Bone marrow (tissue), 2 donors: ENCODE measurements around the gene PRKN.
A peak's percentile ranks its signal among the peaks of the same experiment; 100 is the strongest.

ENCODE experiments used
- DNase-seq, 2 donors: peaks; one replicate each; lab custom pipeline; 2025; lab: John Stamatoyannopoulos, UW

The PRKN gene

GRCh38 chr6:161414180-161414579 is 1313.4 kb downstream of the PRKN start:
- no peak for DNase-seq

- DNase-seq: no peak
Measured at GRCh38 chr6:161413355-161413771, 1314.2 kb downstream of the PRKN start.

- no peak for DNase-seq
Measured at GRCh38 chr6:161412795-161413194, 1314.8 kb downstream of the PRKN start.

- no peak for DNase-seq
Measured at GRCh38 chr6:161411265-161411944, 1316.2 kb downstream of the PRKN start.

- DNase-seq: no peak
Measured at GRCh38 chr6:161410736-161411135, 1316.8 kb downstream of the PRKN start.

- no peak for DNase-seq
Measured at GRCh38 chr6:161410076-161410475, 1317.5 kb downstream of the PRKN start.

- no peak for DNase-seq
Measured at GRCh38 chr6:161409353-161409752, 1318.2 kb downstream of the PRKN start.

- DNase-seq: no peak
Measured at GRCh38 chr6:161408041-161408440, 1319.5 kb downstream of the PRKN start.

- no peak for DNase-seq
Measured at GRCh38 chr6:161407581-161407980, 1320.0 kb downstream of the PRKN start.

- no peak for DNase-seq
Measured at GRCh38 chr6:161407115-161407514, 1320.5 kb downstream of the PRKN start.

GRCh38 chr6:161406646-161407045 is 1320.9 kb downstream of the PRKN start:
- DNase-seq: no peak

GRCh38 chr6:161405418-161405817 is 1322.1 kb downstream of the PRKN start:
- DNase-seq: no peak

- DNase-seq: no peak
Measured at GRCh38 chr6:161403717-161404116, 1323.8 kb downstream of the PRKN start.

- DNase-seq: no peak
Measured at GRCh38 chr6:161401587-161402309, 1325.8 kb downstream of the PRKN start.

GRCh38 chr6:161400671-161401070 is 1326.9 kb downstream of the PRKN start:
- no peak for DNase-seq

- no peak for DNase-seq
Measured at GRCh38 chr6:161396539-161396938, 1331.0 kb downstream of the PRKN start.

- no peak for DNase-seq
Measured at GRCh38 chr6:161395716-161396231, 1331.8 kb downstream of the PRKN start.

- DNase-seq: no peak
Measured at GRCh38 chr6:161394437-161394836, 1333.1 kb downstream of the PRKN start.

GRCh38 chr6:161393839-161394364 is 1333.7 kb downstream of the PRKN start:
- peak in 1 of 2 donors; percentile 55 for DNase-seq

GRCh38 chr6:161393292-161393691 is 1334.3 kb downstream of the PRKN start:
- no peak for DNase-seq

GRCh38 chr6:161389756-161390155 is 1337.8 kb downstream of the PRKN start:
- no peak for DNase-seq

- DNase-seq: no peak
Measured at GRCh38 chr6:161383951-161384350, 1343.6 kb downstream of the PRKN start.
